Caco-2 (cell line): ENCODE results near the gene AASDH. TPM values are rescaled to one million over a fixed set of nuclear protein-coding genes. Genes with fewer than 3 reads are reported as not detected.

Experiments
- BruUV-seq: library from RNA; stranded (reverse); fragments of 400-500 nt; replicated peaks from 2 replicates; lab custom pipeline; 2021; lab: Mats Ljungman, UMichigan
- CTCF ChIA-PET: fragments of 300-600 bp; sonication (Branson Sonifier 250); formaldehyde crosslinking; loops from one replicate; lab custom pipeline; 2022; ENCODE audit warnings: antibody characterized with exemption; lab: Charles Lee
- POLR2A ChIA-PET: fragments of 300-600 bp; sonication (Branson Sonifier 250); formaldehyde crosslinking; loops from one replicate; lab custom pipeline; 2022; ENCODE audit warnings: antibody characterized with exemption; lab: Charles Lee
- DNase-seq, 2 experiments: peaks; one replicate each; pipeline versions ENCODE4 v3.0.0 to v3.0.0-alpha.2; 2020 to 2022
- H3K27me3 ChIP-seq: replicated peaks from 2 replicates; pipeline ENCODE4 v1.6.0; 2011; ENCODE audit warnings: low read length; ENCODE audit not compliant: control insufficient read depth, insufficient read depth
- H3K36me3 ChIP-seq: 2 replicates; pipeline ENCODE4 v1.5.1; 2011; ENCODE audit warnings: low read length; ENCODE audit not compliant: control insufficient read depth, insufficient read depth
- H3K4me1 ChIP-seq: fragments of 250-450 bp; sonication (Bioruptor Pico); 2 replicates; pipeline ENCODE4 v1.5.1; 2020; ENCODE audit warnings: mild to moderate bottlenecking
- H3K4me3 ChIP-seq: 2 replicates; pipeline ENCODE4 v1.5.1; 2011; ENCODE audit warnings: low read depth, mild to moderate bottlenecking, control low read depth, low read length
- H3K9me3 ChIP-seq: fragments of 250-450 bp; sonication (Bioruptor Pico); 2 replicates; pipeline ENCODE4 v1.5.1; 2020; ENCODE audit warnings: mild to moderate bottlenecking, moderate library complexity
- H3K27ac Mint-ChIP-seq: one replicate; pipeline ENCODE4 v1.8.0; 2022; ENCODE audit warnings: mixed read lengths; ENCODE audit not compliant: unreplicated experiment
- H3K27me3 Mint-ChIP-seq: one replicate; pipeline ENCODE4 v1.8.0; 2022; ENCODE audit warnings: mixed read lengths; ENCODE audit not compliant: insufficient read depth, unreplicated experiment
- H3K36me3 Mint-ChIP-seq: one replicate; pipeline ENCODE4 v1.8.0; 2022; ENCODE audit warnings: mild to moderate bottlenecking, mixed read lengths; ENCODE audit not compliant: insufficient read depth, unreplicated experiment
- H3K4me1 Mint-ChIP-seq: one replicate; pipeline ENCODE4 v1.8.0; 2022; ENCODE audit warnings: low read depth, mixed read lengths; ENCODE audit not compliant: unreplicated experiment
- H3K4me3 Mint-ChIP-seq: one replicate; pipeline ENCODE4 v1.8.0; 2022; ENCODE audit warnings: mild to moderate bottlenecking, moderate library complexity, mixed read lengths; ENCODE audit not compliant: unreplicated experiment
- H3K9me3 Mint-ChIP-seq: one replicate; pipeline ENCODE4 v1.8.0; 2022; ENCODE audit warnings: mixed read lengths; ENCODE audit not compliant: unreplicated experiment
- intact Hi-C: fragments of 100-400 bp; cut with micrococcal nuclease; formaldehyde crosslinking; loops from one replicate; pipeline ENCODE4 v1.10.0; 2022; ENCODE audit not compliant: unreplicated experiment
- total RNA-seq: library from RNA; stranded (reverse); gene quantifications from 2 replicates; pipeline ENCODE4 v1.2.3, GENCODE V29; 2022
- TF ChIP-seq, protein P1 (sequence below), 2 experiments: fragments of 200-600 bp in 1 of 2; IDR thresholded peaks; 1 replicate in 1 of 2; 2 replicates in 1 of 2; pipeline versions ENCODE4 v1.5.1 to v1.8.0; 2011 to 2022; ENCODE audit warnings: antibody characterized with exemption in 1 of 2, control low read depth in 1 of 2, inconsistent platforms in 1 of 2, low read depth in 1 of 2, low read length in 1 of 2, mild to moderate bottlenecking in 1 of 2, moderate library complexity in 1 of 2; ENCODE audit not compliant: insufficient read depth in 1 of 2, severe bottlenecking in 1 of 2, unreplicated experiment in 1 of 2

The AASDH gene
- total RNA-seq, 1 experiment from 2014 or later, result 12.8 TPM

DNA sequence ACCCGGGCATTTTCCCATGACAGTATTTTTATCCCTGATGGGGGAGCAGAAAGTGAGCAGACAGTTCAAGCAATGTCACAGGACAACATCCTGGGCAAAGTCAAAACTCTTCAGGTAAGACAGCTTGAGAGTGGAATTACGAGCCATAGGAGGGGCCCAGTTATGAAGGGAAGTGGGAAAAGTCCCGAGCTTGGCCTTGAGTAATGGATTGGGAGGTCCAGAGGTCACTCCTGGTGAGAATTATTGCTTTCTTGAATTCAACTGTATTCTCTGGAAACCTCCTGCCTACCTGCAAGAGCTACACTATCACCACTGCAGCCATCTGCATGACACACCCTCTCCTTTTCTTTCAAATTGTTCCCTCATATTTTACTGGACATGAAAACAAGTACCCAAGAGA lies 89.1 kb downstream of the AASDH start:
- Mint-ChIP-seq H3K36me3 (peaks cover 4% of the 10 kb centered on the region), H3K27ac (no peak overlapping the region), H3K4me1 (peaks cover 7% of the 10 kb centered on the region), H3K27me3 (no peaks in the 10 kb centered on the region), H3K4me3 (no peak overlapping the region), H3K9me3 (no peaks in the 10 kb centered on the region)
- H3K36me3 ChIP-seq, result no peaks in the 10 kb centered on the region
- no TSS peak for BruUV-seq
- H3K4me3 ChIP-seq, result no peak overlapping the region
- TF ChIP-seq, protein P1, sequence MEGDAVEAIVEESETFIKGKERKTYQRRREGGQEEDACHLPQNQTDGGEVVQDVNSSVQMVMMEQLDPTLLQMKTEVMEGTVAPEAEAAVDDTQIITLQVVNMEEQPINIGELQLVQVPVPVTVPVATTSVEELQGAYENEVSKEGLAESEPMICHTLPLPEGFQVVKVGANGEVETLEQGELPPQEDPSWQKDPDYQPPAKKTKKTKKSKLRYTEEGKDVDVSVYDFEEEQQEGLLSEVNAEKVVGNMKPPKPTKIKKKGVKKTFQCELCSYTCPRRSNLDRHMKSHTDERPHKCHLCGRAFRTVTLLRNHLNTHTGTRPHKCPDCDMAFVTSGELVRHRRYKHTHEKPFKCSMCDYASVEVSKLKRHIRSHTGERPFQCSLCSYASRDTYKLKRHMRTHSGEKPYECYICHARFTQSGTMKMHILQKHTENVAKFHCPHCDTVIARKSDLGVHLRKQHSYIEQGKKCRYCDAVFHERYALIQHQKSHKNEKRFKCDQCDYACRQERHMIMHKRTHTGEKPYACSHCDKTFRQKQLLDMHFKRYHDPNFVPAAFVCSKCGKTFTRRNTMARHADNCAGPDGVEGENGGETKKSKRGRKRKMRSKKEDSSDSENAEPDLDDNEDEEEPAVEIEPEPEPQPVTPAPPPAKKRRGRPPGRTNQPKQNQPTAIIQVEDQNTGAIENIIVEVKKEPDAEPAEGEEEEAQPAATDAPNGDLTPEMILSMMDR (IDR thresholded peaks at IDR 0.05; ENCODE audit: insufficient read depth in 1 of 2, low read depth in 1 of 2, low read length in 1 of 2, severe bottlenecking in 1 of 2, unreplicated experiment in 1 of 2), result no peak
- intact Hi-C loops, result no loop called here
- POLR2A ChIA-PET, result no interaction called here
- no peaks in the 10 kb centered on the region for H3K27me3 ChIP-seq
- peaks cover 9% of the 10 kb centered on the region for H3K4me1 ChIP-seq
- no peaks in the 10 kb centered on the region for H3K9me3 ChIP-seq
- DNase-seq, result no peak
- CTCF ChIA-PET, result no interaction called here

DNA sequence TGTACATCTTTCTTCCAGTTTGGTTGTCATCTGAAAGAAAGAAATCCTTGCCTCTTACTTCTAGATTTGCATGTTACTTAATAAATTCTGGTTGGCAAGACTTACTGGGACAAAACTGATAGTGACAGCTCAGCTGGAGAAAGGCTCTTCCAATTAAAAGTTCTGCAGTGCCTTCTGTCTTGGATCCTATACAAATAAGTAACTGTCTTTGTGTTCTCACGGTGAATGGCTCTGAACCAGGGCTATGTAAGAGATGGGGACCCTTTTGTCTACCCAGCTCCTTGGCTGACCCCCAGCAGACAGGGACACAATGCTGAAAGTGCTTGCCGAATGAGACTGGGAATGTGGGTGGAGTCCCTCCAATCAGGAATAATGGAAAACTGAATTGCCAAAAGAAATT lies 89.5 kb downstream of the AASDH start:
- Histone ChIP-seq H3K27me3 (no peaks in the 10 kb centered on the region), H3K4me1 (peaks cover 9% of the 10 kb centered on the region), H3K36me3 (no peaks in the 10 kb centered on the region), H3K4me3 (no peak overlapping the region), H3K9me3 (no peaks in the 10 kb centered on the region)
- no peaks in the 10 kb centered on the region for H3K27me3 Mint-ChIP-seq
- H3K27ac Mint-ChIP-seq, result no peak overlapping the region
- BruUV-seq, result no TSS peak
- H3K36me3 Mint-ChIP-seq, result peaks cover 4% of the 10 kb centered on the region
- peaks cover 7% of the 10 kb centered on the region for H3K4me1 Mint-ChIP-seq
- ChIA-PET POLR2A (no interaction called here), CTCF (no interaction called here)
- no peaks in the 10 kb centered on the region for H3K9me3 Mint-ChIP-seq
- no peak for DNase-seq
- intact Hi-C loops, result no loop called here
- H3K4me3 Mint-ChIP-seq, result no peak overlapping the region
- TF ChIP-seq, protein P1 (IDR thresholded peaks at IDR 0.05; ENCODE audit: insufficient read depth in 1 of 2, low read depth in 1 of 2, low read length in 1 of 2, severe bottlenecking in 1 of 2, unreplicated experiment in 1 of 2), result no peak

DNA sequence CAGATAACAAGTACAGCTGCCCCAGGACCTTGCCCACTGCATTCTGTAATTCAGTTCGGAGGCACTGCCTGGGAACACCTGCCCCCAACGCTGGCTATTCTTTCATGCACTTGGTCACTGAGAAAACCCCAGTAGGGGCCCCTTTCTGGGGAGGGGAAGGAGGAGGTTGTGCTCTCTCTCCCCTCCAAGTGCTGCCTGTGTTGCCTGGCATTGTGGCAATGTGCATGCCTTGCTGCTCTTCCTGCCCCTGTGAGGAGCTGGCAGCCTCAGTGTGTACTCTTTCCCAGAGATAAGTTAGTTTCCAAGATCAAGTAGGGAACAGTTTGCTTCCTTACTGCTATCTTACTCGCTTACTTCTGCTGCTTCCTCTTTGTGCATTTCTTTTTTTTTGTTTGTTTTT lies 90.8 kb downstream of the AASDH start:
- Mint-ChIP-seq H3K27me3 (no peaks in the 10 kb centered on the region), H3K27ac (no peak overlapping the region), H3K9me3 (no peaks in the 10 kb centered on the region), H3K36me3 (peaks cover 4% of the 10 kb centered on the region), H3K4me1 (peaks cover 6% of the 10 kb centered on the region), H3K4me3 (no peak overlapping the region)
- BruUV-seq, result no TSS peak
- H3K4me3 ChIP-seq, result no peak overlapping the region
- H3K36me3 ChIP-seq, result no peaks in the 10 kb centered on the region
- ChIA-PET POLR2A (no interaction called here), CTCF (no interaction called here)
- no peaks in the 10 kb centered on the region for H3K9me3 ChIP-seq
- DNase-seq, result no peak
- TF ChIP-seq, protein P1 (IDR thresholded peaks at IDR 0.05; ENCODE audit: insufficient read depth in 1 of 2, low read depth in 1 of 2, low read length in 1 of 2, severe bottlenecking in 1 of 2, unreplicated experiment in 1 of 2), result no peak
- peaks cover 9% of the 10 kb centered on the region for H3K4me1 ChIP-seq
- intact Hi-C loops, result no loop called here
- no peaks in the 10 kb centered on the region for H3K27me3 ChIP-seq
